IMR-90 (cell line): Measurements from ENCODE around the gene COL5A1. TPM values are rescaled to one million over a fixed set of nuclear protein-coding genes. Genes with fewer than 3 reads are reported as not detected.

Experiments used
- ATAC-seq: fragments of 200-7000 bp; cut with Tn5 transposase; 2 replicates; pipeline ENCODE4 v1.9.1; 2020; ENCODE audit warnings: low read depth, mild to moderate bottlenecking, moderate library complexity
- BruUV-seq: library from RNA; stranded (reverse); fragments of 400-500 nt; replicated peaks from 2 replicates; lab custom pipeline; 2021; lab: Mats Ljungman, UMichigan
- CTCF ChIA-PET: fragments of 300-600 bp; formaldehyde crosslinking; extraction: SDS; loops from one replicate; lab custom pipeline; 2021; ENCODE audit warnings: antibody characterized with exemption; lab: Yijun Ruan, JAX
- POLR2A ChIA-PET: fragments of 300-600 bp; sonication (Branson Sonifier 250); formaldehyde crosslinking; loops from one replicate; lab custom pipeline; 2022; ENCODE audit warnings: antibody characterized with exemption; ENCODE audit not compliant: unreplicated experiment; lab: Charles Lee
- DNase-seq: peaks from one replicate; pipeline ENCODE4 v3.0.0; 2013
- H2AFZ ChIP-seq: replicated peaks from 2 replicates; pipeline ENCODE3; 2013; ENCODE audit warnings: low read length, mild to moderate bottlenecking; ENCODE audit not compliant: poor library complexity
- H2AK5ac ChIP-seq: 2 replicates; pipeline ENCODE4 v1.6.1; 2013; ENCODE audit warnings: low read depth, low read length, inconsistent platforms
- H2AK9ac ChIP-seq: replicated peaks from 2 replicates; pipeline ENCODE3; 2013; ENCODE audit warnings: mild to moderate bottlenecking, low read depth, low read length, moderate library complexity; ENCODE audit not compliant: poor library complexity
- H2BK120ac ChIP-seq: 2 replicates; pipeline ENCODE4 v1.6.1; 2013; ENCODE audit warnings: low read depth, low read length, inconsistent platforms
- H2BK15ac ChIP-seq: 3 replicates; pipeline ENCODE4 v1.6.1; 2013; ENCODE audit warnings: low read depth, low read length, inconsistent platforms
- H2BK20ac ChIP-seq: 2 replicates; pipeline ENCODE4 v1.6.1; 2013; ENCODE audit warnings: low read depth, mild to moderate bottlenecking, inconsistent platforms, low read length, moderate library complexity
- H2BK5ac ChIP-seq: 2 replicates; pipeline ENCODE4 v1.6.1; 2013; ENCODE audit warnings: mild to moderate bottlenecking, low read depth, low read length, inconsistent platforms; ENCODE audit not compliant: poor library complexity, severe bottlenecking
- H3K14ac ChIP-seq: replicated peaks from 2 replicates; pipeline ENCODE4 v1.6.1; 2013; ENCODE audit warnings: low read depth, low read length, inconsistent platforms
- H3K18ac ChIP-seq: 2 replicates; pipeline ENCODE4 v1.6.1; 2013; ENCODE audit warnings: low read depth, low read length, control low read depth
- H3K23ac ChIP-seq: 2 replicates; pipeline ENCODE4 v1.6.1; 2013; ENCODE audit warnings: low read depth, low read length, inconsistent platforms
- H3K27ac ChIP-seq: 2 replicates; pipeline ENCODE4 v1.5.1; 2013; ENCODE audit warnings: mild to moderate bottlenecking, control low read depth, low read length; ENCODE audit not compliant: insufficient read depth
- H3K27me3 ChIP-seq: 2 replicates; pipeline ENCODE4 v1.6.1; 2013; ENCODE audit warnings: low read length; ENCODE audit not compliant: control insufficient read depth, insufficient read depth
- H3K36me3 ChIP-seq: 2 replicates; pipeline ENCODE4 v1.6.1; 2013; ENCODE audit warnings: low read length, mixed read lengths; ENCODE audit not compliant: control insufficient read depth, insufficient read depth
- H3K4ac ChIP-seq: 2 replicates; pipeline ENCODE4 v1.6.1; 2013; ENCODE audit warnings: low read depth, low read length, inconsistent platforms
- H3K4me1 ChIP-seq: 2 replicates; pipeline ENCODE4 v1.6.1; 2013; ENCODE audit warnings: low read length, mixed read lengths; ENCODE audit not compliant: control insufficient read depth, insufficient read depth
- H3K4me2 ChIP-seq: 2 replicates; pipeline ENCODE4 v1.6.1; 2013; ENCODE audit warnings: low read depth, mild to moderate bottlenecking, control low read depth, low read length, moderate library complexity
- H3K4me3 ChIP-seq: 2 replicates; pipeline ENCODE4 v1.5.1; 2013; ENCODE audit warnings: low read depth, mild to moderate bottlenecking, control low read depth, low read length, moderate library complexity; ENCODE audit not compliant: insufficient read depth
- H3K56ac ChIP-seq: 2 replicates; pipeline ENCODE4 v1.6.1; 2013; ENCODE audit warnings: low read length, inconsistent platforms; ENCODE audit not compliant: insufficient read depth; ENCODE audit errors: extremely low read depth
- H3K79me1 ChIP-seq, 2 experiments: 2 replicates each; pipeline ENCODE4 v1.6.1; 2013; ENCODE audit warnings: low read length in 2 of 2, inconsistent platforms in 1 of 2, low read depth in 1 of 2
- H3K9ac ChIP-seq: 2 replicates; pipeline ENCODE4 v1.6.1; 2013; ENCODE audit warnings: low read depth, low read length, control low read depth
- H3K9me1 ChIP-seq: 2 replicates; pipeline ENCODE4 v1.6.1; 2013; ENCODE audit warnings: low read length, inconsistent platforms; ENCODE audit not compliant: insufficient read depth
- H3K9me3 ChIP-seq: 2 replicates; pipeline ENCODE4 v1.6.1; 2013; ENCODE audit warnings: low read length; ENCODE audit not compliant: control insufficient read depth, insufficient read depth
- H4K20me1 ChIP-seq: 2 replicates; pipeline ENCODE4 v1.6.1; 2013; ENCODE audit warnings: low read length, inconsistent platforms; ENCODE audit not compliant: insufficient read depth
- H4K5ac ChIP-seq: 2 replicates; pipeline ENCODE4 v1.6.1; 2013; ENCODE audit warnings: mild to moderate bottlenecking, low read depth, low read length, control low read depth
- H4K8ac ChIP-seq, 2 experiments: 2 replicates each; pipeline ENCODE4 v1.6.1; 2013; ENCODE audit warnings: low read depth in 2 of 2, low read length in 2 of 2, control low read depth in 1 of 2, inconsistent platforms in 1 of 2
- H4K91ac ChIP-seq: 2 replicates; pipeline ENCODE4 v1.6.1; 2013; ENCODE audit warnings: low read depth, low read length, inconsistent platforms; ENCODE audit not compliant: insufficient read depth
- BHLHE40 ChIP-seq: fragments of 150-350 bp; IDR thresholded peaks from 2 replicates; pipeline ENCODE4 v1.6.1; 2016; ENCODE audit warnings: mild to moderate bottlenecking, low read depth, low read length
- CEBPB ChIP-seq: IDR thresholded peaks from 2 replicates; pipeline ENCODE4 v1.6.1; 2012; ENCODE audit warnings: low read depth, low read length, improper control_type of control experiment
- CHD1 ChIP-seq: IDR thresholded peaks from 2 replicates; pipeline ENCODE4 v1.6.1; 2012; ENCODE audit warnings: low read depth, low read length, improper control_type of control experiment
- CTCF ChIP-seq: conservative IDR thresholded peaks from 2 replicates; pipeline ENCODE4 v1.5.1; 2012; ENCODE audit warnings: mild to moderate bottlenecking, low read depth, low read length, improper control_type of control experiment
- ELK1 ChIP-seq: fragments of 150-350 bp; IDR thresholded peaks from 2 replicates; pipeline ENCODE4 v1.6.1; 2016; ENCODE audit warnings: low read depth, mild to moderate bottlenecking, low read length, moderate library complexity, borderline replicate concordance
- FOS ChIP-seq: fragments of 150-350 bp; IDR thresholded peaks from 2 replicates; pipeline ENCODE4 v1.6.1; 2016; ENCODE audit warnings: low read depth, low read length
- MAFK ChIP-seq: IDR thresholded peaks from 2 replicates; pipeline ENCODE4 v1.6.1; 2012; ENCODE audit warnings: low read depth, low read length, improper control_type of control experiment
- MAZ ChIP-seq: IDR thresholded peaks from 2 replicates; pipeline ENCODE4 v1.6.1; 2012; ENCODE audit warnings: low read depth, mild to moderate bottlenecking, low read length, improper control_type of control experiment, moderate library complexity, borderline replicate concordance
- MXI1 ChIP-seq: IDR thresholded peaks from 2 replicates; pipeline ENCODE4 v1.6.1; 2012; ENCODE audit warnings: low read depth, mild to moderate bottlenecking, low read length, moderate library complexity, borderline replicate concordance
- NFE2L2 ChIP-seq: fragments of 150-350 bp; IDR thresholded peaks from 2 replicates; pipeline ENCODE4 v1.6.1; 2016; ENCODE audit warnings: low read depth, mild to moderate bottlenecking, low read length
- POLR2A ChIP-seq: IDR thresholded peaks from 2 replicates; pipeline ENCODE4 v1.6.1; 2012; ENCODE audit warnings: mild to moderate bottlenecking, low read depth, low read length
- RAD21 ChIP-seq: IDR thresholded peaks from 2 replicates; pipeline ENCODE4 v1.6.1; 2012; ENCODE audit warnings: low read length, improper control_type of control experiment
- RCOR1 ChIP-seq: IDR thresholded peaks from 2 replicates; pipeline ENCODE4 v1.6.1; 2012; ENCODE audit warnings: mild to moderate bottlenecking, low read length, improper control_type of control experiment; ENCODE audit not compliant: insufficient replicate concordance
- RFX5 ChIP-seq: IDR thresholded peaks from 2 replicates; pipeline ENCODE4 v1.8.0; 2012; ENCODE audit warnings: low read depth, mild to moderate bottlenecking, low read length, moderate library complexity
- SMC3 ChIP-seq: fragments of 150-350 bp; IDR thresholded peaks from 2 replicates; pipeline ENCODE4 v1.6.1; 2016; ENCODE audit warnings: low read depth, mild to moderate bottlenecking, antibody characterized with exemption, low read length, moderate library complexity
- USF2 ChIP-seq: fragments of 150-350 bp; IDR thresholded peaks from 2 replicates; pipeline ENCODE4 v1.6.1; 2017; ENCODE audit warnings: mild to moderate bottlenecking, antibody characterized with exemption, low read length, low read depth
- WGBS, 2 experiments: methylation state at CpG; one replicate each; pipeline versions ENCODE4 v1.1.5 to v1.1.7; 2013; ENCODE audit warnings: missing lambda C conversion rate in 2 of 2; ENCODE audit not compliant: insufficient read length in 1 of 2; ENCODE audit errors: extremely low coverage in 2 of 2; 5-methylcytosine and 5-hydroxymethylcytosine counted together
- dilution Hi-C: fragments of 300-500 bp; cut with HindIII; formaldehyde crosslinking; loops from one replicate; pipeline ENCODE4 v1.14.3; 2018; ENCODE audit warnings: low sequenced_read_pairs; ENCODE audit not compliant: unreplicated experiment
- in situ Hi-C: fragments of 300-500 bp; cut with MboI; formaldehyde crosslinking; loops from 3 replicates; pipeline ENCODE4 v1.14.3; 2019; ENCODE audit warnings: low sequenced_read_pairs, inconsistent platforms, mixed read lengths
- intact Hi-C: fragments of 100-400 bp; cut with micrococcal nuclease; formaldehyde crosslinking; loops from 2 replicates; pipeline ENCODE4 v1.10.0; 2022
- polyA plus RNA-seq, 3 experiments: library from polyadenylated mRNA; depleted of rRNA; stranded (reverse); fragments of >200 nt; gene quantifications; 2 replicates each; pipeline ENCODE4 v1.2.3, GENCODE V29; 2012; ENCODE audit warnings: low replicate concordance in 1 of 3
- total RNA-seq: library from RNA; depleted of rRNA; stranded (reverse); fragments of >200 nt; gene quantifications from 2 replicates; pipeline ENCODE4 v1.2.3, GENCODE V29; 2012

The COL5A1 gene
- total and polyA plus RNA-seq, 2 of the 4 experiments (the other 2 are of a cell fraction) = 19.2 to 173 TPM

GRCh38 chr9:134882204-134882785 lies 240.7 kb downstream of the COL5A1 start:
- Histone ChIP-seq H2BK5ac (no peak overlapping the region), H3K56ac (no peak overlapping the region)
- TF ChIP-seq RAD21 = no peak
- no peak for TF ChIP-seq MAFK
- no peak for TF ChIP-seq ELK1
- TF ChIP-seq RCOR1 = no peak
- no peak for TF ChIP-seq USF2
- no peak for TF ChIP-seq CEBPB
- no peak for TF ChIP-seq MAZ
- no peak for TF ChIP-seq RFX5
- TF ChIP-seq CHD1 = no peak
- TF ChIP-seq BHLHE40 = no peak
- TF ChIP-seq MXI1 = no peak
- no peak for TF ChIP-seq SMC3
- no peak for TF ChIP-seq POLR2A
- no peak for TF ChIP-seq NFE2L2
- TF ChIP-seq CTCF = no peak
- no peak for TF ChIP-seq FOS

More at GRCh38 chr9:134882204-134882785, 240.7 kb downstream of the COL5A1 start:
- Histone ChIP-seq H2AK5ac (no peak overlapping the region), H3K9me3 (no peaks in the 10 kb centered on the region), H3K27ac (no peak overlapping the region), H3K23ac (no peak overlapping the region), H3K4ac (no peak overlapping the region), H3K9me1 (no peaks in the 10 kb centered on the region), H4K91ac (no peak overlapping the region), H4K5ac (no peak overlapping the region), H3K4me2 (no peak overlapping the region), H3K9ac (no peak overlapping the region), H2AFZ (no peak overlapping the region), H2BK120ac (no peak overlapping the region), H3K18ac (no peak overlapping the region), H3K36me3 (no peaks in the 10 kb centered on the region), H3K14ac (no peak overlapping the region), H3K4me1 (no peaks in the 10 kb centered on the region), H2BK20ac (no peak overlapping the region), H3K27me3 (peaks cover 52% of the 10 kb centered on the region), H3K4me3 (no peak overlapping the region), H2BK15ac (no peak overlapping the region), H3K79me1 (no peaks in the 10 kb centered on the region), H4K20me1 (no peaks in the 10 kb centered on the region), H2AK9ac (no peak overlapping the region), H4K8ac (no peak overlapping the region)
- dilution Hi-C loops (no loop called here), in situ Hi-C loops (no loop called here), intact Hi-C loops (no loop called here)
- ATAC-seq (no peak), DNase-seq (no peak)
- CTCF ChIA-PET = no interaction called here
- no CpG with 5 or more reads among the region's 3 CpGs for WGBS, 2 experiments
- POLR2A ChIA-PET = no interaction called here
- no TSS peak for BruUV-seq
